ENCODE data around the gene ADGRG3. TPM values are rescaled to one million over a fixed set of nuclear protein-coding genes. Genes with fewer than 3 reads are reported as not detected.

ADGRG3 gene
- total and polyA plus RNA-seq, 9 of the 15 experiments (the other 6 are each of a cell fraction or from before 2014, with no cell fraction given) = 0.09 to 0.52 (median 0.14) TPM; not detected in 3

GRCh38 chr16:57682809-57683635 is 14.9 kb downstream of the ADGRG3 start (continued):
- TF ChIP-seq, protein P1, sequence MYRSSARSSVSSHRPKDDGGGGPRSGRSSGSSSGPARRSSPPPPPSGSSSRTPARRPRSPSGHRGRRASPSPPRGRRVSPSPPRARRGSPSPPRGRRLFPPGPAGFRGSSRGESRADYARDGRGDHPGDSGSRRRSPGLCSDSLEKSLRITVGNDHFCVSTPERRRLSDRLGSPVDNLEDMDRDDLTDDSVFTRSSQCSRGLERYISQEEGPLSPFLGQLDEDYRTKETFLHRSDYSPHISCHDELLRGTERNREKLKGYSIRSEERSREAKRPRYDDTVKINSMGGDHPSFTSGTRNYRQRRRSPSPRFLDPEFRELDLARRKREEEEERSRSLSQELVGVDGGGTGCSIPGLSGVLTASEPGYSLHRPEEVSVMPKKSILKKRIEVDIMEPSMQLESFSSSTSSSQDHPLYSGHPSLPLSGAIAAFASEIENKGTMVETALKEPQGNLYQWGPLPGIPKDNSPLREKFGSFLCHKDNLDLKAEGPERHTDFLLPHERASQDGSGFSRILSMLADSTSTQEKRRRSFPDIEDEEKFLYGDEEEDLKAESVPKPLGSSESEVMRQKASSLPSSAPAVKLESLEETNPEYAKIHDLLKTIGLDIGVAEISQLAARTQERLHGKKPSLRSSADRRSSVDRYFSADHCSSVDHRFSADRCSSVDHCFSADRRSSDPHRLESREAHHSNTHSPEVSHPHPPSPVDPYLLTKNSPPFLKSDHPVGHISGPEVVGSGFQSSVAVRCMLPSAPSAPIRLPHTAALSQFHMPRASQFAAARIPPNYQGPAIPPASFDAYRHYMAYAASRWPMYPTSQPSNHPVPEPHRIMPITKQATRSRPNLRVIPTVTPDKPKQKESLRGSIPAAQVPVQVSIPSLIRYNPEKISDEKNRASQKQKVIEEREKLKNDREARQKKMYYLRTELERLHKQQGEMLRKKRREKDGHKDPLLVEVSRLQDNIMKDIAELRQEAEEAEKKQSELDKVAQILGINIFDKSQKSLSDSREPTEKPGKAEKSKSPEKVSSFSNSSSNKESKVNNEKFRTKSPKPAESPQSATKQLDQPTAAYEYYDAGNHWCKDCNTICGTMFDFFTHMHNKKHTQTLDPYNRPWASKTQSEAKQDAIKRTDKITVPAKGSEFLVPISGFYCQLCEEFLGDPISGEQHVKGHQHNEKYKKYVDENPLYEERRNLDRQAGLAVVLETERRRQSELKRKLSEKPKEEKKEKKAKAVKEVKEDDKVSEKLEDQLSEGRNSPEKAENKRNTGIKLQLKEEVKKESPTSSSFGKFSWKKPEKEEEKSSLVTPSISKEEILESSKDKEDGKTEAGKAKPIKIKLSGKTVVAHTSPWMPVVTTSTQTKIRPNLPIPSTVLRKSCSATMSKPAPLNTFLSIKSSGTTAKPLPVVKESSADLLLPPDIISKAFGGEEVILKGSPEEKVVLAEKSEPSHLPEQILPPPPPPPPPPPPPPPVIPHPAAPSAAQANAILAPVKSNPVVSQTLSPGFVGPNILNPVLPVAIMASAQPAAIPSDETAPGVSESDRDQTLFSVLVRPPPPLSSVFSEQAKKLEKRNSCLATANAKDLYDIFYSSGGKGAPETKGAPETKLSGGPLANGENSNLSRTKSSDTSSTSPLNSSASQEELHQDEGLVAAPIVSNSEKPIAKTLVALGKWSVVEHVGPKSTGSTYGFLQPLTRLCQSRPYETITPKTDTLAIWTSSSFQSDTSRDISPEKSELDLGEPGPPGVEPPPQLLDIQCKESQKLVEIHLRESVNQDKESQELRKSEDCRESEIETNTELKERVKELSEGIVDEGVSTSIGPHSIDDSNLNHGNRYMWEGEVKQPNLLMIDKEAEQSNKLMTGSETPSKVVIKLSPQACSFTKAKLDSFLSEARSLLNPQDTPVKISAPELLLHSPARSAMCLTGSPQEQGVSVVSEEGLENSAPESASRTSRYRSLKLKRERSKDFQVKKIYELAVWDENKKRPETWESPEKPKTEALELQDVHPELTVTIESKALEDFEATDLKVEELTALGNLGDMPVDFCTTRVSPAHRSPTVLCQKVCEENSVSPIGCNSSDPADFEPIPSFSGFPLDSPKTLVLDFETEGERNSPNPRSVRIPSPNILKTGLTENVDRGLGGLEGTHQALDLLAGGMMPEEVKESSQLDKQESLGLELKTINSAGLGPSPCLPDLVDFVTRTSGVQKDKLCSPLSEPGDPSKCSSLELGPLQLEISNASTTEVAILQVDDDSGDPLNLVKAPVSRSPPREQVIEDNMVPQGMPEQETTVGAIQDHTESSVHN (IDR thresholded peaks at IDR 0.05; ENCODE audit: borderline replicate concordance in 1 of 2, low read depth in 1 of 2) = peak in 1 of 2 experiments; percentile 55; a peak in 1 of 4 replicates
- no peak for TF ChIP-seq RBM34 (IDR thresholded peaks at IDR 0.05; ENCODE audit: borderline replicate concordance, insufficient read depth, low read length)
- no peak for TF ChIP-seq FUS (optimal IDR thresholded peaks at IDR 0.05; ENCODE audit: low read depth, low read length)
- no peak for TF ChIP-seq ZNF584 (CRISPR knock-in tag; IDR thresholded peaks at IDR 0.05; ENCODE audit: low read depth)
- TF ChIP-seq ZSCAN29 (IDR thresholded peaks at IDR 0.05) = no peak
- no peak for TF ChIP-seq KAT7 (CRISPR knock-in tag; IDR thresholded peaks at IDR 0.05; ENCODE audit: borderline replicate concordance)
- TF ChIP-seq BRD9 (IDR thresholded peaks at IDR 0.05; ENCODE audit: low read depth, partially characterized antibody) = no peak
- TF ChIP-seq U2AF2 (optimal IDR thresholded peaks at IDR 0.05; ENCODE audit: low read depth, low read length) = no peak
- TF ChIP-seq ZNF146 (CRISPR knock-in tag; IDR thresholded peaks at IDR 0.05; ENCODE audit: unreplicated experiment) = no peak
- TF ChIP-seq TCFL5 (CRISPR knock-in tag; conservative IDR thresholded peaks at IDR 0.05) = no peak
- TF ChIP-seq COPS2 (conservative IDR thresholded peaks at IDR 0.05) = no peak
- TF ChIP-seq ZNF282 (CRISPR knock-in tag; IDR thresholded peaks at IDR 0.05) = no peak
- no peak for TF ChIP-seq NFE2 (IDR thresholded peaks at IDR 0.05; ENCODE audit: low read depth)
- no peak for TF ChIP-seq ZNF75A (CRISPR knock-in tag; IDR thresholded peaks at IDR 0.05)
- no peak for TF ChIP-seq BHLHE40 (IDR thresholded peaks at IDR 0.05; ENCODE audit: low read length)
- TF ChIP-seq HEY1 (CRISPR knock-in tag; IDR thresholded peaks at IDR 0.05; ENCODE audit: borderline replicate concordance) = no peak
- no peak for TF ChIP-seq MXI1 (IDR thresholded peaks at IDR 0.05; ENCODE audit: low read depth, low read length)
- no peak for TF ChIP-seq HSF4 (CRISPR knock-in tag; IDR thresholded peaks at IDR 0.05; ENCODE audit: borderline replicate concordance)
- TF ChIP-seq MYNN (IDR thresholded peaks at IDR 0.05) = no peak
- no peak for TF ChIP-seq MYNN (CRISPR knock-in tag; IDR thresholded peaks at IDR 0.05)
- no peak for TF ChIP-seq TFAM (CRISPR knock-in tag; conservative IDR thresholded peaks at IDR 0.05)
- no peak for TF ChIP-seq ZNF384 (IDR thresholded peaks at IDR 0.05; ENCODE audit: low read depth, low read length)
